PC-3 (cell line): ENCODE results near the gene SUSD6. TPM values are rescaled to one million over a fixed set of nuclear protein-coding genes. Genes with fewer than 3 reads are reported as not detected.

Experiments
- ATAC-seq: fragments of 200-7000 bp; cut with Tn5 transposase; 2 replicates; pipeline ENCODE4 v1.9.1; 2020; ENCODE audit warnings: mild to moderate bottlenecking, moderate library complexity
- BruUV-seq: library from RNA; stranded (reverse); fragments of 400-500 nt; replicated peaks from 2 replicates; lab custom pipeline; 2021; lab: Mats Ljungman, UMichigan
- CTCF ChIA-PET: fragments of 300-600 bp; sonication (Branson Sonifier 250); formaldehyde crosslinking; loops from one replicate; lab custom pipeline; 2022; ENCODE audit warnings: antibody characterized with exemption; lab: Charles Lee
- POLR2A ChIA-PET: fragments of 300-600 bp; sonication (Branson Sonifier 250); formaldehyde crosslinking; loops from one replicate; lab custom pipeline; 2022; ENCODE audit warnings: antibody characterized with exemption; ENCODE audit not compliant: unreplicated experiment; lab: Charles Lee
- DNase-seq: peaks from one replicate; pipeline ENCODE4 v3.0.0-alpha.2; 2015
- H2AFZ ChIP-seq: fragments of 300-600 bp; sonication (generic); 2 replicates; pipeline ENCODE4 v1.6.0; 2016; ENCODE audit warnings: antibody characterized with exemption, low read length
- H3F3A ChIP-seq: fragments of 300-600 bp; sonication (generic); one replicate; pipeline ENCODE4 v1.6.0; 2017; ENCODE audit warnings: antibody characterized with exemption, low read length, control low read depth, mild to moderate bottlenecking; ENCODE audit not compliant: unreplicated experiment
- H3K27ac ChIP-seq: fragments of 300-600 bp; sonication (generic); 2 replicates; pipeline ENCODE4 v1.5.1; 2016; ENCODE audit warnings: mild to moderate bottlenecking, low read length
- H3K27me3 ChIP-seq: fragments of 300-600 bp; sonication (generic); 2 replicates; pipeline ENCODE4 v1.6.1; 2016; ENCODE audit warnings: low read length, mixed read lengths
- H3K36me3 ChIP-seq: fragments of 300-600 bp; sonication (generic); 2 replicates; pipeline ENCODE4 v1.6.1; 2016; ENCODE audit warnings: low read depth, mixed run types, low read length, mixed read lengths
- H3K4me1 ChIP-seq: fragments of 300-600 bp; sonication (generic); 2 replicates; pipeline ENCODE4 v1.5.1; 2016; ENCODE audit warnings: low read length; ENCODE audit not compliant: insufficient read depth
- H3K4me2 ChIP-seq: fragments of 300-600 bp; sonication (generic); 2 replicates; pipeline ENCODE4 v1.6.0; 2016; ENCODE audit warnings: low read length
- H3K4me3 ChIP-seq: fragments of 300-600 bp; sonication (generic); 2 replicates; pipeline ENCODE4 v1.5.1; 2016; ENCODE audit warnings: mild to moderate bottlenecking, low read length, mixed read lengths
- H3K79me2 ChIP-seq: fragments of 300-600 bp; sonication (generic); 2 replicates; pipeline ENCODE4 v1.6.1; 2017; ENCODE audit warnings: low read length, mixed read lengths
- H3K9ac ChIP-seq: fragments of 300-600 bp; sonication (generic); 2 replicates; pipeline ENCODE4 v1.6.0; 2016; ENCODE audit warnings: mild to moderate bottlenecking, low read length
- H3K9me2 ChIP-seq: fragments of 300-600 bp; sonication (generic); replicated peaks from 2 replicates; pipeline ENCODE4 v1.6.1; 2016; ENCODE audit warnings: mixed run types, low read length, mixed read lengths
- H3K9me3 ChIP-seq: fragments of 300-600 bp; sonication (generic); 2 replicates; pipeline ENCODE4 v1.6.1; 2016; ENCODE audit warnings: low read length, mixed read lengths
- H4K20me1 ChIP-seq: fragments of 300-600 bp; sonication (generic); 2 replicates; pipeline ENCODE4 v1.6.1; 2016; ENCODE audit warnings: low read length, mixed read lengths
- CTCF ChIP-seq: fragments of 300-600 bp; sonication (generic); conservative IDR thresholded peaks from 2 replicates; pipeline ENCODE4 v1.5.1; 2017; ENCODE audit warnings: antibody characterized with exemption, low read depth, mild to moderate bottlenecking, low read length
- EZH2 ChIP-seq: fragments of 300-600 bp; sonication (generic); IDR thresholded peaks from one replicate; pipeline ENCODE4 v1.6.1; 2017; ENCODE audit warnings: antibody characterized with exemption, mild to moderate bottlenecking, low read length; ENCODE audit not compliant: unreplicated experiment
- EZH2phosphoT487 ChIP-seq: fragments of 300-600 bp; sonication (generic); IDR thresholded peaks from 2 replicates; pipeline ENCODE4 v1.6.1; 2018; ENCODE audit warnings: mild to moderate bottlenecking, antibody characterized with exemption, low read length, borderline replicate concordance
- intact Hi-C: fragments of 100-400 bp; cut with micrococcal nuclease; formaldehyde crosslinking; loops from 2 replicates; pipeline ENCODE4 v1.9.0; 2023
- total RNA-seq: library from RNA; depleted of rRNA; stranded (reverse); fragments of >200 nt; gene quantifications from 2 replicates; pipeline ENCODE4 v1.2.3, GENCODE V29; 2014

SUSD6 gene
- total RNA-seq, 1 experiment from 2014 or later: 6.1 TPM

- peaks cover 27% of the 10 kb centered on the region for H3K4me1 ChIP-seq
- H3F3A ChIP-seq: no peaks in the 10 kb centered on the region
- H3K79me2 ChIP-seq: peaks cover 46% of the 10 kb centered on the region
- ATAC-seq (peak; percentile 50), DNase-seq (peak; percentile 37)
- no peak overlapping the region for H3K27ac ChIP-seq
- H2AFZ ChIP-seq: peak overlapping the region; percentile 51
- no peaks in the 10 kb centered on the region for H3K27me3 ChIP-seq
- intact Hi-C loops: no loop called here
- TF ChIP-seq EZH2: no peak
- no peak for TF ChIP-seq CTCF
- no peak for TF ChIP-seq EZH2phosphoT487
- no TSS peak for BruUV-seq
- peak overlapping the region; percentile 51 for H3K9ac ChIP-seq
- ChIA-PET POLR2A (interaction anchor here (0.5 to 0.7 kb wide), 5 partner anchors 34 to 955 kb away, joined by 3 to 8 read pairs (median 4); no protein-coding TSS in a partner anchor), CTCF (interaction anchor here (0.6 to 1.2 kb wide), 5 partner anchors 27 to 144 kb away, joined by 3 to 8 read pairs (median 6); partner anchors contain the start of gene CCDC177)
- H3K4me3 ChIP-seq: peak overlapping the region; percentile 71
- no peaks in the 10 kb centered on the region for H3K36me3 ChIP-seq
- no peaks in the 10 kb centered on the region for H3K9me2 ChIP-seq
- peaks cover 6% of the 10 kb centered on the region; the same call in 1 of the 2 replicates for H4K20me1 ChIP-seq
- H3K9me3 ChIP-seq: no peaks in the 10 kb centered on the region
- H3K4me2 ChIP-seq: peak overlapping the region; percentile 86
These were observed 802 bp downstream of the SUSD6 start for GRCh38 chr14:69612014-69612782.

- H3K9ac ChIP-seq: peak overlapping the region; percentile 51
- CTCF ChIA-PET: interaction anchor here (0.6 to 1.0 kb wide), 2 partner anchors 54 to 114 kb away, joined by 3 read pairs; no protein-coding TSS in a partner anchor
- peaks cover 6% of the 10 kb centered on the region; the same call in 1 of the 2 replicates for H4K20me1 ChIP-seq
- no peaks in the 10 kb centered on the region for H3K36me3 ChIP-seq
- H3F3A ChIP-seq: no peaks in the 10 kb centered on the region
- H3K9me3 ChIP-seq: no peaks in the 10 kb centered on the region
- BruUV-seq: TSS peak; percentile 43
- intact Hi-C loops: loop anchor here (1.0 kb wide), 1 partner anchor 46 kb away; no protein-coding TSS in a partner anchor
- peak; percentile 49 for DNase-seq
- peaks cover 27% of the 10 kb centered on the region for H3K4me1 ChIP-seq
- ATAC-seq: no peak
- H3K27ac ChIP-seq: no peak overlapping the region
- H3K79me2 ChIP-seq: peaks cover 51% of the 10 kb centered on the region
- H3K4me3 ChIP-seq: peak overlapping the region; percentile 71
- POLR2A ChIA-PET: interaction anchor here (0.6 to 0.7 kb wide), 2 partner anchors 45 to 474 kb away, joined by 3 to 4 read pairs; no protein-coding TSS in a partner anchor
- TF ChIP-seq CTCF: peak; percentile 61
- TF ChIP-seq EZH2: no peak
- H2AFZ ChIP-seq: peak overlapping the region; percentile 51
- peak overlapping the region; percentile 86 for H3K4me2 ChIP-seq
- H3K9me2 ChIP-seq: no peaks in the 10 kb centered on the region
- no peaks in the 10 kb centered on the region for H3K27me3 ChIP-seq
These were observed 1.4 kb downstream of the SUSD6 start for GRCh38 chr14:69612783-69613130.
